ENCODE results near the gene FCN2. TPM values are rescaled to one million over a fixed set of nuclear protein-coding genes. Genes with fewer than 3 reads are reported as not detected.
A peak's percentile ranks its signal among the peaks of the same experiment; 100 is the strongest.

FCN2 gene
- total and polyA plus RNA-seq, 2 of the 4 experiments (the other 2 are of a cell fraction) = not detected

DNA sequence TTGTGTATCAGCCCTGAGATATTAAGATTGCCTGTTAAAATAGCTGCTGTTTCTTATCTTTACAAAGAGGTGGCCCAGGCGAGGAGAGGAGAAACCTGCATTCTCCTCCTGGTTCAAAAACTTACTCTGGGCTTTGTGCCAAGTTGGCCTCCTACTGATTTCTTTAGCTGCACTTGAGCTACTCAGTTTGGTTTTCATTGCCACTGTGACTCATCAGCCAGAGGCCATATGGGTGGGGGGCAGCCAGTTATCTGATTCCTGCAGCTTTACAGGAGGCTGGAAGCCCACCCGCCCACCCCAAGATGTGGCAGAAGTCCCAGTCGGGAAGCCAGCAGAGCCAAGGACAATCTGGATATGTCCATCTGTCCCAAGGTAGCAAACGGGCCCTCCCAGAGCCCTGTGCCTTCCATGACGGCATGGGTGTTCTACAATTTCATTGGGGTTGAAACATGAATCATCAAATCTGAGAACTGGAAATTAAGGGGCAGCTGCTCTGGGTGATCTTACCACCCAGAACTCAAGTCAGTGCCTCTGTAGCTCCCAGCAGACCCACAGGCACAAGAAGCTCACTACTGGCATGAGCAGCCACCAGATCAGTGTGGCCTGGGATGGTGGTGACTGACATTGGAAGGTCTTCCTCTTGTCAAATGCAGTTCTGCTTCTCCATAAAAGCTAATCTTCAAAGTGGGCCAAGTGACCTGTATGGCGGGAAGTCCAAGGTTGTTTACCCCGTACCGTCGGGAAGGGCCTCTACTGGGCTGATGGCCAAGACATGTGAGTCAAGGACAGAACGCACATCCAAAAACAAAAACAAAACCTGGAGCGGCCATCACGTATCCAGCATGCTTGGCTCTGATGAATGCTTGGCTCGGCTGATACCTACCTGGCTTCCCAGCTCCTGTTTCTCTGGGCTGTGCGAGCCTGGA is 15.6 kb downstream of the FCN2 start:
- Histone ChIP-seq H3K14ac (replicated peaks; ENCODE audit: low read depth, low read length) (no peak overlapping the region), H3K4ac (ENCODE audit: low read depth, low read length) (no peak overlapping the region), H2BK15ac (ENCODE audit: low read depth, low read length) (no peak overlapping the region), H3K27ac (ENCODE audit: insufficient read depth, low read length) (0 out of 2 replicates have a peak overlapping the region, but pooled peaks have one; percentile 10), H4K5ac (ENCODE audit: low read depth, low read length) (no peak overlapping the region), H2BK5ac (ENCODE audit: low read depth, low read length, poor library complexity, severe bottlenecking) (no peak overlapping the region), H3K36me3 (ENCODE audit: control insufficient read depth, insufficient read depth, low read length) (no peaks in the 10 kb centered on the region), H4K8ac (ENCODE audit: low read depth in 2 of 2, low read length in 2 of 2) (no peak overlapping the region), H3K18ac (ENCODE audit: low read depth, low read length) (peak overlapping the region; percentile 10; the same call in 1 of the 2 replicates), H3K4me1 (ENCODE audit: control insufficient read depth, insufficient read depth, low read length) (peaks cover 10% of the 10 kb centered on the region), H3K56ac (ENCODE audit: extremely low read depth, insufficient read depth, low read length) (no peak overlapping the region), H2BK20ac (ENCODE audit: low read depth, low read length) (no peak overlapping the region), H3K9ac (ENCODE audit: low read depth, low read length) (no peak overlapping the region), H3K9me3 (ENCODE audit: control insufficient read depth, insufficient read depth, low read length) (peaks cover 10% of the 10 kb centered on the region; the same call in 1 of the 2 replicates), H4K20me1 (ENCODE audit: insufficient read depth, low read length) (no peaks in the 10 kb centered on the region), H2AK9ac (replicated peaks; ENCODE audit: low read depth, low read length, poor library complexity) (no peak overlapping the region), H2AK5ac (ENCODE audit: low read depth, low read length) (peak overlapping the region; percentile 31; the same call in 1 of the 2 replicates), H4K91ac (ENCODE audit: insufficient read depth, low read depth, low read length) (no peak overlapping the region; the same call in 1 of the 2 replicates), H3K4me3 (ENCODE audit: insufficient read depth, low read depth, low read length) (no peak overlapping the region), H3K4me2 (ENCODE audit: low read depth, low read length) (peak overlapping the region; percentile 25), H3K79me1 (ENCODE audit: low read depth in 1 of 2, low read length in 2 of 2) (no peaks in the 10 kb centered on the region), H3K27me3 (ENCODE audit: control insufficient read depth, insufficient read depth, low read length) (peaks cover 19% of the 10 kb centered on the region), H2AFZ (replicated peaks; ENCODE audit: low read length, poor library complexity) (no peak overlapping the region), H3K23ac (ENCODE audit: low read depth, low read length) (no peak overlapping the region), H2BK120ac (ENCODE audit: low read depth, low read length) (no peak overlapping the region), H3K9me1 (ENCODE audit: insufficient read depth, low read length) (no peaks in the 10 kb centered on the region)
- ChIA-PET CTCF (interaction anchor here (0.8 kb wide), 1 partner anchor 10 kb away, joined by 4 read pairs; no protein-coding TSS in a partner anchor), POLR2A (ENCODE audit: unreplicated experiment) (no interaction called here)
- dilution Hi-C loops (cut with HindIII; ENCODE audit: low sequenced_read_pairs, unreplicated experiment) = no loop called here
- WGBS, 2 experiments (ENCODE audit: extremely low coverage in 2 of 2, insufficient read length in 1 of 2) = 21% methylated on average over 7 of the region's 14 CpGs; no CpG with 5 or more reads in 1 of the 2 experiments
- no TSS peak for BruUV-seq (replicated peaks)
- intact Hi-C loops (cut with micrococcal nuclease) = no loop called here
- in situ Hi-C loops (cut with MboI; ENCODE audit: low sequenced_read_pairs) = no loop called here
- TF ChIP-seq POLR2A (IDR thresholded peaks at IDR 0.05; ENCODE audit: low read depth, low read length) (no peak), NFE2L2 (IDR thresholded peaks at IDR 0.05; ENCODE audit: low read depth, low read length) (no peak), CHD1 (IDR thresholded peaks at IDR 0.05; ENCODE audit: low read depth, low read length) (no peak), FOS (IDR thresholded peaks at IDR 0.05; ENCODE audit: low read depth, low read length) (no peak), RAD21 (IDR thresholded peaks at IDR 0.05; ENCODE audit: low read length) (no peak)
- ATAC-seq (ENCODE audit: low read depth) (peak; percentile 67), DNase-seq (peak; percentile 75)

All from IMR-90 (cell line).